ENCODE results near the gene OSTM1. TPM values are rescaled to one million over a fixed set of nuclear protein-coding genes. Genes with fewer than 3 reads are reported as not detected.
A peak's percentile ranks its signal among the peaks of the same experiment; 100 is the strongest.

Gene OSTM1
- total RNA-seq, 1 experiment from 2014 or later: 20.9 TPM

- Histone ChIP-seq H3K79me1 (ENCODE audit: insufficient read depth, low read depth, low read length, poor library complexity, severe bottlenecking) (no peaks in the 10 kb centered on the region), H3K79me2 (ENCODE audit: insufficient read depth, low read length) (no peaks in the 10 kb centered on the region), H3K56ac (ENCODE audit: insufficient read length, low read depth, low read length) (no peak overlapping the region), H2BK120ac (ENCODE audit: low read depth, low read length, poor library complexity, severe bottlenecking) (no peak overlapping the region), H3K18ac (ENCODE audit: insufficient read length, low read depth, low read length) (no peak overlapping the region), H3K4me2 (ENCODE audit: insufficient read depth, insufficient read length, low read length) (no peak overlapping the region), H3K27me3 (ENCODE audit: insufficient read depth, low read length) (peaks cover 4% of the 10 kb centered on the region; the same call in 1 of the 2 replicates), H2BK20ac (ENCODE audit: low read depth, low read length, poor library complexity, severe bottlenecking) (no peak overlapping the region), H4K8ac (replicated peaks; ENCODE audit: insufficient read length, low read depth, low read length) (no peak overlapping the region), H3K9me3 (ENCODE audit: control insufficient read depth, low read depth, low read length) (no peaks in the 10 kb centered on the region), H3K14ac (ENCODE audit: insufficient read depth, low read length) (no peak overlapping the region), H3K23ac (ENCODE audit: insufficient read length, low read depth, low read length) (no peak overlapping the region), H3K4me1 (ENCODE audit: insufficient read depth, low read length) (peaks cover 6% of the 10 kb centered on the region), H2AFZ (ENCODE audit: low read length) (peak overlapping the region; percentile 91), H2BK12ac (ENCODE audit: insufficient read length, low read depth, low read length) (no peak overlapping the region), H4K20me1 (ENCODE audit: control insufficient read depth, insufficient read depth, insufficient read length) (no peaks in the 10 kb centered on the region), H4K5ac (ENCODE audit: insufficient read length, low read depth, low read length) (no peak overlapping the region), H3K27ac (ENCODE audit: insufficient read length, low read depth, low read length) (no peak overlapping the region), H2BK15ac (ENCODE audit: low read depth, low read length) (no peak overlapping the region), H3K9ac (ENCODE audit: extremely low read depth, insufficient read length, low read length) (no peak overlapping the region), H4K91ac (ENCODE audit: insufficient read length, low read depth, low read length) (no peak overlapping the region), H2AK5ac (ENCODE audit: insufficient read length, low read length) (no peak overlapping the region), H3K23me2 (ENCODE audit: insufficient read length, low read depth, low read length, poor library complexity, severe bottlenecking) (no peaks in the 10 kb centered on the region), H2BK5ac (ENCODE audit: insufficient read length, low read length) (no peak overlapping the region), H3K4ac (ENCODE audit: low read depth, low read length) (no peak overlapping the region), H3T11ph (ENCODE audit: low read length) (no peak overlapping the region)
- peaks cover 28% of the 10 kb centered on the region for H3K27me3 Mint-ChIP-seq (ENCODE audit: low read depth)
- WGBS (ENCODE audit: extremely low coverage, insufficient read length, low lambda C conversion rate): no CpG with 5 or more reads among the region's 1 CpG
- no peak for DNase-seq
- H3K9me3 Mint-ChIP-seq: no peaks in the 10 kb centered on the region
- H3K4me3 Mint-ChIP-seq: 0 out of 5 replicates have a peak overlapping the region, but pooled peaks of 1 of the 2 experiments have one; percentile 21
- no peak for TF ChIP-seq CTCF (conservative IDR thresholded peaks at IDR 0.05)
- H3K36me3 Mint-ChIP-seq (ENCODE audit: insufficient read depth in 1 of 3, low read depth in 3 of 3): no peaks in the 10 kb centered on the region
- H3K27ac Mint-ChIP-seq: peak overlapping the region in 1 of 3 experiments; percentile 88; a peak in 1 of 7 replicates
- H3K4me1 Mint-ChIP-seq: peaks cover 17% of the 10 kb centered on the region in 2 experiments
Measured at GRCh38 chr6:108106694-108107093, 32.2 kb upstream of the OSTM1 start.

Data from H9 (cell line).